HCT116 (cell line): Measurements from ENCODE around the gene MECP2. TPM values are rescaled to one million over a fixed set of nuclear protein-coding genes. Genes with fewer than 3 reads are reported as not detected.

Source experiments
- ATAC-seq: fragments of 200-7000 bp; cut with Tn5 transposase; 2 replicates; pipeline ENCODE4 v1.9.1; 2020; ENCODE audit warnings: mild to moderate bottlenecking, moderate library complexity
- BruUV-seq: library from RNA; stranded (reverse); fragments of 400-500 nt; replicated peaks from 2 replicates; lab custom pipeline; 2021; lab: Mats Ljungman, UMichigan
- CTCF ChIA-PET: fragments of 300-600 bp; sonication (Branson Sonifier 250); formaldehyde crosslinking; loops from one replicate; lab custom pipeline; 2021; ENCODE audit warnings: antibody characterized with exemption; lab: Charles Lee
- POLR2A ChIA-PET: fragments of 300-600, 350-600 bp; sonication (Branson Sonifier 250); formaldehyde crosslinking; loops from one replicate; lab custom pipeline; 2021; ENCODE audit warnings: antibody characterized with exemption; lab: Charles Lee
- RAD21 ChIA-PET, 2 experiments: fragments of 300-600 bp; sonication (Branson Sonifier 250); formaldehyde crosslinking; loops; one replicate each; lab custom pipeline; 2023; ENCODE audit warnings: low total read pairs in 2 of 2; ENCODE audit not compliant: uncharacterized antibody in 2 of 2, unreplicated experiment in 2 of 2, low non-redundant PET in 1 of 2; lab: Charles Lee
- DNase-seq: peaks from one replicate; pipeline ENCODE4 v3.0.0-alpha.2; 2010; ENCODE audit warnings: low read depth, low spot score
- H2AFZ ChIP-seq: fragments of 200-600 bp; shearing (Covaris generic), sonication (generic); 2 replicates; pipeline ENCODE4 v1.6.1; 2017; ENCODE audit warnings: low read depth, mixed run types, mixed read lengths, antibody characterized with exemption, low read length; ENCODE audit not compliant: poor library complexity, severe bottlenecking
- H3K27ac ChIP-seq: 2 replicates; pipeline ENCODE4 v1.5.1; 2012; ENCODE audit warnings: low read depth, low read length
- H3K27me3 ChIP-seq: fragments of 200-600 bp; sonication (generic); 2 replicates; pipeline ENCODE4 v1.6.1; 2016; ENCODE audit warnings: mixed run types, low read length, mixed read lengths; ENCODE audit not compliant: insufficient read depth
- H3K36me3 ChIP-seq, 2 experiments: fragments of 200-500 bp in 1 of 2; fragments of 200-600 bp in 1 of 2; sonication (Bioruptor generic) in 1 of 2; sonication (generic) in 1 of 2; 2 replicates each; pipeline versions ENCODE4 v1.5.1 to v1.6.1; 2014 to 2016; ENCODE audit warnings: low read length in 2 of 2, inconsistent platforms in 1 of 2, mixed read lengths in 1 of 2, mixed run types in 1 of 2; ENCODE audit not compliant: insufficient read depth in 2 of 2, control insufficient read depth in 1 of 2
- H3K4me1 ChIP-seq, 2 experiments: fragments of 200-600 bp in 1 of 2; sonication (generic) in 1 of 2; 2 replicates each; pipeline versions ENCODE4 v1.5.1 to v1.6.1; 2012 to 2017; ENCODE audit warnings: low read length in 2 of 2, inconsistent platforms in 1 of 2, mild to moderate bottlenecking in 1 of 2, mixed read lengths in 1 of 2, mixed run types in 1 of 2, moderate library complexity in 1 of 2; ENCODE audit not compliant: insufficient read depth in 2 of 2, control insufficient read depth in 1 of 2
- H3K4me2 ChIP-seq: fragments of 200-600 bp; sonication (generic); 2 replicates; pipeline ENCODE4 v1.6.1; 2017; ENCODE audit warnings: mixed run types, low read length, mixed read lengths
- H3K4me3 ChIP-seq, 2 experiments: fragments of 200-600 bp in 1 of 2; sonication (generic) in 1 of 2; replicated peaks in 1 of 2; 2 replicates each; pipeline ENCODE4 v1.5.1; 2011 to 2016; ENCODE audit warnings: low read length in 2 of 2, control low read depth in 1 of 2, low read depth in 1 of 2, mild to moderate bottlenecking in 1 of 2, mixed read lengths in 1 of 2, mixed run types in 1 of 2
- H3K79me2 ChIP-seq: fragments of 200-600 bp; sonication (generic); 2 replicates; pipeline ENCODE4 v1.6.1; 2017; ENCODE audit warnings: mild to moderate bottlenecking, mixed run types, low read length, moderate library complexity, mixed read lengths; ENCODE audit not compliant: insufficient read depth
- H3K9ac ChIP-seq: fragments of 200-600 bp; sonication (generic); 2 replicates; pipeline ENCODE4 v1.6.1; 2016; ENCODE audit warnings: low read length, mixed read lengths
- H3K9me2 ChIP-seq: fragments of 200-600 bp; sonication (generic), shearing (Covaris generic); 2 replicates; pipeline ENCODE4 v1.6.1; 2017; ENCODE audit warnings: mixed run types, mild to moderate bottlenecking, moderate library complexity; ENCODE audit not compliant: insufficient read depth
- H3K9me3 ChIP-seq, 2 experiments: fragments of 200-500 bp in 1 of 2; fragments of 200-600 bp in 1 of 2; sonication (Bioruptor generic) in 1 of 2; sonication (generic) in 1 of 2; 2 replicates each; pipeline ENCODE4 v1.6.1; 2014 to 2017; ENCODE audit warnings: low read length in 2 of 2, mixed read lengths in 2 of 2, inconsistent platforms in 1 of 2, low read depth in 1 of 2, mild to moderate bottlenecking in 1 of 2, mixed run types in 1 of 2, moderate library complexity in 1 of 2; ENCODE audit not compliant: control insufficient read depth in 1 of 2, insufficient read depth in 1 of 2
- H4K20me1 ChIP-seq: fragments of 200-600 bp; sonication (generic), shearing (Covaris generic); 2 replicates; pipeline ENCODE4 v1.6.1; 2017; ENCODE audit warnings: mixed run types, mild to moderate bottlenecking, moderate library complexity; ENCODE audit not compliant: insufficient read depth
- CBX3 ChIP-seq: IDR thresholded peaks from 2 replicates; pipeline ENCODE4 v1.6.1; 2012; ENCODE audit warnings: low read depth
- CTCF ChIP-seq, 3 experiments: fragments of 200-600 bp in 1 of 3; sonication (generic) in 1 of 3; IDR thresholded peaks in 2 of 3; conservative IDR thresholded peaks in 1 of 3; 2 replicates each; pipeline ENCODE4 v1.5.1; 2012 to 2017; ENCODE audit warnings: low read depth in 2 of 3, low read length in 2 of 3, antibody characterized with exemption in 1 of 3, borderline replicate concordance in 1 of 3, control low read depth in 1 of 3, mild to moderate bottlenecking in 1 of 3, mixed read lengths in 1 of 3, mixed run types in 1 of 3, moderate library complexity in 1 of 3; ENCODE audit not compliant: insufficient read depth in 1 of 3
- EGR1 ChIP-seq: IDR thresholded peaks from 2 replicates; pipeline ENCODE4 v1.6.1; 2012; ENCODE audit warnings: low read depth
- EZH2 ChIP-seq: fragments of 200-600 bp; sonication (generic); IDR thresholded peaks from 2 replicates; pipeline ENCODE4 v1.6.1; 2017; ENCODE audit warnings: antibody characterized with exemption, mixed run types
- EZH2phosphoT487 ChIP-seq: fragments of 200-600 bp; IDR thresholded peaks from 2 replicates; pipeline ENCODE4 v1.6.1; 2018; ENCODE audit warnings: antibody characterized with exemption, borderline replicate concordance
- FOSL1 ChIP-seq: IDR thresholded peaks from 2 replicates; pipeline ENCODE4 v1.6.1; 2012; ENCODE audit warnings: low read depth
- JUND ChIP-seq: IDR thresholded peaks from 2 replicates; pipeline ENCODE4 v1.6.1; 2012
- MAX ChIP-seq: IDR thresholded peaks from 2 replicates; pipeline ENCODE4 v1.6.1; 2012
- POLR2A ChIP-seq: IDR thresholded peaks from 2 replicates; pipeline ENCODE4 v1.7.0; 2011; ENCODE audit warnings: borderline replicate concordance; ENCODE audit not compliant: insufficient read depth, insufficient read length; ENCODE audit errors: extremely low read depth
- POLR2AphosphoS5 ChIP-seq: IDR thresholded peaks from 2 replicates; pipeline ENCODE4 v1.6.1; 2011; ENCODE audit warnings: mild to moderate bottlenecking, low read depth, low read length, moderate library complexity
- REST ChIP-seq: IDR thresholded peaks from 2 replicates; pipeline ENCODE4 v1.6.1; 2012; ENCODE audit warnings: low read depth
- SIN3A ChIP-seq: IDR thresholded peaks from 2 replicates; pipeline ENCODE4 v1.6.1; 2012; ENCODE audit warnings: low read depth
- SRF ChIP-seq: IDR thresholded peaks from 2 replicates; pipeline ENCODE4 v1.6.1; 2012; ENCODE audit warnings: low read depth
- TCF7L2 ChIP-seq: IDR thresholded peaks from 2 replicates; pipeline ENCODE4 v1.7.0; 2011; ENCODE audit warnings: borderline replicate concordance, inconsistent platforms; ENCODE audit not compliant: insufficient read depth, insufficient read length; ENCODE audit errors: extremely low read depth
- ZBTB33 ChIP-seq: IDR thresholded peaks from 2 replicates; pipeline ENCODE4 v1.6.1; 2011; ENCODE audit warnings: mild to moderate bottlenecking, low read length, moderate library complexity; ENCODE audit not compliant: insufficient replicate concordance; ENCODE audit errors: extremely low read depth
- ZFX ChIP-seq: fragments of 450-650 bp; IDR thresholded peaks from 2 replicates; pipeline ENCODE4 v1.6.1; 2017
- ZNF274 ChIP-seq: fragments of 200-500 bp; sonication (Bioruptor generic); IDR thresholded peaks from 2 replicates; pipeline ENCODE4 v1.6.1; 2014; ENCODE audit warnings: mild to moderate bottlenecking, low read depth, low read length, inconsistent platforms
- intact Hi-C: fragments of 100-400 bp; cut with micrococcal nuclease; formaldehyde crosslinking; loops from 2 replicates; pipeline ENCODE4 v1.10.0; 2022
- total RNA-seq: library from RNA; stranded (reverse); gene quantifications from one replicate; pipeline ENCODE4 v1.2.1, GENCODE V29; 2021; ENCODE audit not compliant: unreplicated experiment

MECP2 gene
- total RNA-seq, 1 experiment from 2014 or later = 32.4 TPM

- intact Hi-C loops = no loop called here
- Histone ChIP-seq H2AFZ (no peak overlapping the region), H3K27me3 (no peaks in the 10 kb centered on the region), H3K9me2 (no peaks in the 10 kb centered on the region), H4K20me1 (no peaks in the 10 kb centered on the region), H3K4me1 (no peaks in the 10 kb centered on the region), H3K9ac (no peak overlapping the region), H3K4me3 (no peak overlapping the region), H3K79me2 (no peaks in the 10 kb centered on the region), H3K36me3 (no peaks in the 10 kb centered on the region), H3K9me3 (no peaks in the 10 kb centered on the region), H3K27ac (no peak overlapping the region), H3K4me2 (no peak overlapping the region)
- BruUV-seq = no TSS peak
- ChIA-PET CTCF (no interaction called here), POLR2A (no interaction called here), RAD21 (no interaction called here)
- no peak for TF ChIP-seq SRF
- no peak for TF ChIP-seq POLR2AphosphoS5
- no peak for TF ChIP-seq ZNF274
- TF ChIP-seq EZH2phosphoT487 = no peak
- no peak for TF ChIP-seq EZH2
- no peak for TF ChIP-seq REST
- TF ChIP-seq MAX = no peak
- TF ChIP-seq CBX3 = no peak
- no peak for TF ChIP-seq JUND
- TF ChIP-seq POLR2A = no peak
- TF ChIP-seq ZFX = no peak
- TF ChIP-seq EGR1 = no peak
- TF ChIP-seq SIN3A = no peak
- no peak for TF ChIP-seq FOSL1
- no peak for TF ChIP-seq CTCF (IDR thresholded peaks at IDR 0.05 in 2 of 3, conservative IDR thresholded peaks at IDR 0.05 in 1 of 3; ENCODE audit: borderline replicate concordance in 1 of 3, insufficient read depth in 1 of 3, low read depth in 2 of 3, low read length in 2 of 3)
- TF ChIP-seq TCF7L2 = no peak
- no peak for TF ChIP-seq ZBTB33
- ATAC-seq (no peak), DNase-seq (no peak)
Measured at GRCh38 chrX:154142386-154142785, 44.9 kb upstream of the MECP2 start.
